GM18861 (cell line): ENCODE data around the gene DTX3L.

ENCODE experiments used
- ATAC-seq: cut with Tn5 transposase; IDR thresholded peaks from one replicate; pipeline ENCODE4 v1.9.1; 2021; ENCODE audit not compliant: unreplicated experiment

The DTX3L gene

DNA sequence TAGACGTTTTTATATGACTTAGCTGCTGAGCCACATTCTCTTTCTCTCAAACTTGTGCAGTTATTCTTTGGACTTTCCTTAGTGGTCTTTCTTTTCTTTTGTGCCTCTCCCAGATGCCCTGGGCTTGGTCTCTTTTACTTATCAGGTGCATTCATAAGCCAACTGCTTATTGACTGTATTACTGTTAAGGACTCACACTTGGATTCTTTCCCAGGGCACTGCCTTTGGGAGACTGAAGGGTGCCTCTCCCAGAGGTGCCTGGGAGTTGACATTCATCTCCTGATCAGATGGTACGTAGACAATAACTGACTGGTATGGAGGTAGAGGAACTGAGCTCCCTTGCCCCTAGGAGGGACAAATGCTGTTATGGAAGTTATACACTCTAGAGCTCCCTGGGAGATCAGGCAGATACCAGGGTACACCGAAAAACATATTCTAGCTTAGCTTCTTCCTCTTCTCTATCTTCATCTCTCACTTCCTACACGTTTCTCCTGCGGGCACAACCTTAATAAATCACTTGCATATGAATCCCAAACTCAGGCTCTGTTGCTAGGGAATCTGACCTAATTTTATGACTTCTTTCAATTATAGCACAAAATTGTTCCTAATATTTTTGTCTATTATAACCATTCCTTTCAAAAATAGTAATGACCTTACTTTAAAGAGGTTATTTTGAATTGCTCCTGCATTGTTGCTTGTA is 38.0 kb downstream of the DTX3L start:
- no peak for ATAC-seq

DNA sequence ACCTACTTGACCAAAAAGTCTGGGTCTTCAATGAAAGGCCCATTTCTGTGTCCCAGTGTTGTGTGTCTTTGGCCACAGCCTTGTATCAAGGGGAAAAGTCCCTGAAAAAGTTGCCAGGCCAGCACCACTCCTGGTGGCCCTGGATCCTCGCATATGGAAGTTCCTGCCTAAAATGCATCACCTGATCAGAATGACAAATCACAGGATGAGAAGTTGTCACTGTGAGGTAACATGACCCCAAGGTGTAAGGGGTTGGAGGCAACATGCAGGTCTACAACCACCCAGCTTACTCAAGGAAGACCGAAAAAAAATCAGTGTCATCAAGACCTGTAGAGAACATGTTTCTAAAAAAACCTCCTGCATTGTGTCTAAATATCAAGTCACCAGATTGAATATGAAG is 38.9 kb downstream of the DTX3L start:
- ATAC-seq, result no peak

DNA sequence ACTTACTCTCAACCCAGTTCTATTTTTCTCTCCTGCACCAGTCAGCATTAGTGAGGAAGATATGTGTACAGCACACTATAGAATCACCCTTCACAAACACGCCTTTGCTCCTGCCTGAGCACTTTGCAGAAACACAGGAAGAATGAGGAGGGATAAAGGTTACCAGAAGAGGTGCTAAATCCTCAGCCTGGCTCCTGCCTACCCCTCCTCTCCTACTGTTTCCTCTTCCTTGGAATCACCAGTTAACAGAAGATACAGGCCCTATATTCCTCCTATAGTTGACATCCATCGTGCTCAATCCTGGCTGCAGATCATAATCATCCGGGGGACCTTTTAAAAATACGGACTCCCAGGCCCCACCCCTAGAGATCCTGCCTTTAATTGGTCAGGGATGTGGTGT is 42.2 kb downstream of the DTX3L start:
- no peak for ATAC-seq

DNA sequence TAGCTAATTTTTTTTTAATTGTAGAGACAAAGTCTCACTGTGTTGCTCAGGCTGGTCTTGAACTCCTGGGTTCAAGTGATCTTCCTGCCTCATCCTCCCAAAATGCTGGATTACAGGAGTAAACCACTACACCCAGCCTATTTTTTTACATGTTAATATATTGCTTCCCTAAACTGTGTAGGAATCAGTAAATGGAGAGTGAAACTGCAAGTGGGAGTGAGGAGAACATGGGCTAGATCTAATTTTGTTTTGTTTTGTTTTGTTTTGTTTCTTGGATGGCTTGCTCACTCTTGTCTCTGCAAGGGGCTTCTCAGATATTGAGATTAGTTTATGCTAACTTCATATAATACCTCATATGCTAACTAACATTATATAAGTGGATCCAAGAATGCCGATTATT is 44.8 kb downstream of the DTX3L start:
- ATAC-seq, result no peak

DNA sequence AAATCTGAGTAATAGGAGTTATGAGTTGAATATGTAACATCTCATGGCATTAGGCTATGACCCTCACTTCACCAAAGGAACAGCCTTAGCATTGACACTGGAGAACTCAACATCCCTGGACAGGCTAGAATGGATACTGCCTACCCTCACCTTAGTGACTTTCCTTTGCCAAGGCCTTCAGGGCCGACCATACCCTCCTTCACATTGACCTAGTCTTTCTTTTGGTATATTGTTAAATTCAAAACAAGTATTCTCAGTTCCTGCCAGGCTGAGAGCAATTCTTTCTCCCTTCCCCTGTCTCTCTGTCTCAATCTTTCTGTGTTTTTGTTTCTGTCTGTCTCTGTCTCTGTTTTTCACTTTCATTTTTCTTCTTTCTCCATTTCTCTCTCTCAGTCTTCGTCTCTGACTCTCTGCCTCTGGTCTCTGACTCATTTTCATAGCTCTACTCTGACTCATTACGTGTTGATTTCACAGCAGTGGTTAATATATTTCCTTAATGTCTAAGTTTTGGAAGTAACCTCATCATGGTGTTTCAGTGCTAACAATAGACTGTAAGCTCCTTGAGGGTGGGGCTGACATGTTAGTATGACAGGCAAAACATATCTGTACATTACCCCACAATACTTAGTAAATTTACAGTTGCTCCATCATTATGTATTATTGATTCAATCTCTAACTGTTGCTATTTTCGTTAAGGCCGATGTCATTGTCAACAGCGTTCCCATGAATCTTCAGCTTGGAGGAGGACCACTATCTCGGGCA is 45.8 kb downstream of the DTX3L start:
- peak; percentile 95 for ATAC-seq

DNA sequence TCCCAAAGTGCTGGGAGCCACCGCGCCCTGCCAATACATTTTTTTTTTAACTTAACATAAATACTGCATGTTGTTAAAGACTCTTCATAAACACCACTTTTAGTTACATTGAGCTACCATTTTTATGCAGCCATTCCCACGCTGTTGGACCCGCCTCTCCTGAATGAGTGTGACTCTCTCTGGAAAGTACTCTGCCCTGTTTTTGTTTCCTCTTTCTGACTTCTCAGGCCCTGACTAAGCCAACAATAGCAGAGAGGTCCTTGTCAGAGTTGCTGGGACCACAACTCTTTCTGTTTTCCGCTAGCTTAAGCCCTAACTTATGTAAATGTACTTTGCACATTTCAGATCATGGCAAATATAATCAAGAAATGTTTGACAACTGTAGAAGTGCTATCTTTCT is 48.6 kb downstream of the DTX3L start:
- no peak for ATAC-seq

DNA sequence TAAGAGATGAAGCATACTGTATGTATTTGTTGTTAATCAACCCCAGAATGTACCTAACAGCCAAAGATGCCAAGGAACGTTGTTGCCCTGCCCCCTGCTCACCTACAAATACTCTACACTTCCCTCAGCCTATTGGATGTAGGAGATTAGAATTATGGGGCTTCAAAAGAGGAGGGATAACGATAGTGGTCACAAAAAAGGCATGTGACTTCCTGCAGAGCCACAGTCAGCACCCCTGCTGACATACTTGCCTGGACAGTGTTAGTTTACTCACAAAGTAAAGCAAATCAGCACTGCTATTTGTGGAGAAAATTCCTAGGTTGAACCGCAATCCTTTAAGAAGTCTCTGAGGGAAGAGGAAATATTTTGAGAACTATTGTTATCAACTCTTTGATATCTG is 51.2 kb downstream of the DTX3L start:
- no peak for ATAC-seq

DNA sequence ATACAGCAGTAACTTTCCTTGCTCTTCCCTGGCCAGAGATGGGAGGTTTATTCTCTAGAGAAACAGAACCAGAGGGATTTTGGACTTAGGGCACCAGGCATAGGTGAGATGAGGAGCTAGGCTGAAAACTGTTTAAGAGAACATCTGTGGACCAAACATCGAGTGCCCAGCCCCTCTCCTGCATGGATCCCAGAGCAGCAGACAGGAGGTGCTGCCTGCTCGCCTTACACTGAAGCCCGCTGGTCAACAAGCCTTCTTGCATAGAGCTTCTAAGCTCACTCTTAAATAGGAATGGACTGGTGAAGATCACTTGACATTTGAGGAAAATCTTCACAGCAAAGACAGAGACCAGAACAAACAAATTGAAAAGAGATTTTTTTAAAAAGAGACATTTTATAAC is 54.5 kb downstream of the DTX3L start:
- ATAC-seq, result no peak

DNA sequence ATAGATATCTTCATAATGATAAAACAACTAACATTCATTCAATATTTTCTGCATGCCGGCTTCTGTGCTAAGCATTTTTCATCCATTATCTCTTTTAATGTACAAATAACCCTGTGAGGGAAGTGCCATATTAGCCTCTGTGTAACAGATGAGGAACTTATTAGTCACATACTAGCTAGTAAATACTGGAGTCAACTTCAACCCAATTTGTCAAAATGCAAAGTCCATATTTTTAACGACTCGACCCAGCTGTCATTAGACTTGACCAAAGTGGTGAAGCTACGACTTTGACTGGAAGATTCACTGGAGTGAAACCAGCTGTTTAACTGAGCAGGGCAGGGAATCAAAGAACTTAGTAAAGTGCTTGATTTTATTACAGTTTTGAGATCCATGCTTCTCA is 54.9 kb downstream of the DTX3L start:
- ATAC-seq, result no peak

DNA sequence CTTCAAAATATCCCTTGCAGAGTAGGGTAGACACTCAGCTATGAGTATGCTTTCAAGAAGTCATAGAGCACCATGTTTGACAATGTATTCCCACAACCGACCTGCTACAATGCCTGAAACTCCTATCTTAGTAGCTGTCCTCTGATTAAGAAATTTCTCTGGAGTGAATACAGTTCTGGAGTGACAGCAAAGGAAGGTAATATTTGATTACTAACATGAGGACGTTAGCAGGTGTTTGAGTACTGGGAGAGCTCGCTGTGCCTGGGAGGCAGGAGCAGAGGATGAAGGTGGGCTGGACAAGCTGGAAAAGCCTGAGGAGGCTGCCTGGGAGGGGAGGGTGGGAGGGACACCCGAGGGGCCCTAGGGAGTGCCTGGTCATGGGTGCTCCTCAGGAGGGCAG is 56.3 kb downstream of the DTX3L start:
- no peak for ATAC-seq

DNA sequence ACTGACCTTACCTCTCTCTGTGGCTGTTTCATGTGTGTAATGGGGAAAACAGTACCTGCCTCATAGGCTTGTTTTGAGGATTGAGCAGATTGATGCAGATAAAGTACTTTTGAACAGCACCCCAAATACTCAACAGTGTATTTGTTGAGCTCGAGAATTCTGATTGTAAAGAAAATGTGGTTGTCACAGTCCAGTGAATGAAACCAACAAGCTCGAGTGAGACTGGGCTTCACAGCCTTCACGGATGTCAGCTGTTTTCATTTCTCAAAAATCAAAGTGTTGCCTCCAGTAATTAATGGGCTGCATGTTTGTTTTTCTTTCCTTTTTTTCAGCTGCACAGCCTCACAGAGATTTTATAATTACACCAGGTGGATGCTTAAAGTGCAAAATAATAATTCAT is 57.0 kb downstream of the DTX3L start:
- peak; percentile 37 for ATAC-seq

DNA sequence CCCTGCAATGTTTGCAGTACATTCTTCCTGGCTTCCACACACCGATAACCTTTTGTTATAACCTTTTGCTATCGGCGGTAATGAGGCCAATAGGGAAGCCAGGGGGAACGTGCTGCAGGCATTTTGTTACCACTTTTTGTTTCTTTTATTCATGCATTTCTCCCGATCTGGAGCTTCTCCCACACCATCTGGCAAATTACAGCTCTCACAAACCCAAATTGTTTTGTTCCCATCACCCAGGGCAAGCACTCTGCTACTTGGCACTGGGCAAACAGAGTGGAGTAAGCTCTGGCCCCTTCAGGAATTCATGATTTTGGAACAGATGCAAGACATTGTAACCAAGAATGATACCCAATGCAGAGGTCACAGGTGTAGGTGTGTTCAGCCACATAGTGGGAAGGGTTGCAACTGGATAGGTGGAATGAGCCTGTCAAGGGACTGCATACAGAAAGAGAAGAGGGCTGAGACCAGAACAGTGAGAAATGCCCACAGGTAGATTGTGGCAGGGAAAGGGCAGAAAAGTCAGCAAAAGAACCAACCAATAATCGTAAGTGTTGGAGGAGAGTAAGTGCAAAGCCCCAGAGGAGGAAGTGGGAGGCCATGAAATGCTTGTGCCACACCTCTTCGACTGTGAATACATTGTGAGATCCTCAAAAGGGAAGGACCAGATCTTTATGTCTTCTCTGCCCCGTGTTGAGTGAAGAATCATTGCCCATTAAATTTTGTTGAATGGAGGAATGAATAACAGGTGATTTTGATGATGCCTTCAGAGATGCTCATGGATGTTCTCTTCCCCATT is 59.1 kb downstream of the DTX3L start:
- ATAC-seq, result no peak
